ENCODE data around the gene ARRDC5. TPM values are rescaled to one million over a fixed set of nuclear protein-coding genes. Genes with fewer than 3 reads are reported as not detected.

ARRDC5 gene
- total RNA-seq, 1 experiment from 2014 or later, result not detected

- H3K79me1 ChIP-seq (ENCODE audit: insufficient read depth, low read depth, low read length, poor library complexity, severe bottlenecking), result no peaks in the 10 kb centered on the region
- H3K14ac ChIP-seq (ENCODE audit: insufficient read depth, low read length), result no peak overlapping the region
- no peaks in the 10 kb centered on the region for H3K27me3 ChIP-seq (ENCODE audit: insufficient read depth, low read length)
- no peak overlapping the region for H2BK12ac ChIP-seq (ENCODE audit: insufficient read length, low read depth, low read length)
- peaks cover 20% of the 10 kb centered on the region; the same call in 1 of the 2 replicates for H3K79me2 ChIP-seq (ENCODE audit: insufficient read depth, low read length)
- H2AFZ ChIP-seq (ENCODE audit: low read length), result no peak overlapping the region
- no peak overlapping the region for H2BK5ac ChIP-seq (ENCODE audit: insufficient read length, low read length)
- H3K9me3 ChIP-seq (ENCODE audit: control insufficient read depth, low read depth, low read length), result no peaks in the 10 kb centered on the region
- H4K5ac ChIP-seq (ENCODE audit: insufficient read length, low read depth, low read length), result no peak overlapping the region
- peaks cover 7% of the 10 kb centered on the region for H3K23me2 ChIP-seq (ENCODE audit: insufficient read length, low read depth, low read length, poor library complexity, severe bottlenecking)
- H4K91ac ChIP-seq (ENCODE audit: insufficient read length, low read depth, low read length), result no peak overlapping the region
- TF ChIP-seq CTCF (conservative IDR thresholded peaks at IDR 0.05), result no peak
- H2BK15ac ChIP-seq (ENCODE audit: low read depth, low read length), result no peak overlapping the region
- no peak overlapping the region for H3K4ac ChIP-seq (ENCODE audit: low read depth, low read length)
- Mint-ChIP-seq H3K27ac (peak overlapping the region; percentile 60 to 86 (median 70); a peak in 5 of 7 replicates), H3K9me3 (no peaks in the 10 kb centered on the region), H3K4me1 (peaks cover 25 to 28% of the 10 kb centered on the region in 2 experiments), H3K27me3 (ENCODE audit: low read depth) (no peaks in the 10 kb centered on the region), H3K36me3 (ENCODE audit: insufficient read depth in 1 of 3, low read depth in 3 of 3) (peaks cover 17 to 71% (median 57%) of the 10 kb centered on the region in 3 experiments; a peak in 6 of 7 replicates), H3K4me3 (no peak overlapping the region)
- no peak overlapping the region for H3K4me2 ChIP-seq (ENCODE audit: insufficient read depth, insufficient read length, low read length)
- no CpG with 5 or more reads among the region's 24 CpGs for WGBS (ENCODE audit: extremely low coverage, insufficient read length, low lambda C conversion rate)
- no peak overlapping the region for H3K18ac ChIP-seq (ENCODE audit: insufficient read length, low read depth, low read length)
- no peak overlapping the region for H3K23ac ChIP-seq (ENCODE audit: insufficient read length, low read depth, low read length)
- H3K27ac ChIP-seq (ENCODE audit: insufficient read length, low read depth, low read length), result no peak overlapping the region
- no peak overlapping the region for H2AK5ac ChIP-seq (ENCODE audit: insufficient read length, low read length)
- no peaks in the 10 kb centered on the region; the same call in 1 of the 2 replicates for H3K4me1 ChIP-seq (ENCODE audit: insufficient read depth, low read length)
- no peak for DNase-seq
- H2BK120ac ChIP-seq (ENCODE audit: low read depth, low read length, poor library complexity, severe bottlenecking), result no peak overlapping the region
- H3K9ac ChIP-seq (ENCODE audit: extremely low read depth, insufficient read length, low read length), result no peak overlapping the region
- H2BK20ac ChIP-seq (ENCODE audit: low read depth, low read length, poor library complexity, severe bottlenecking), result no peak overlapping the region
- H4K8ac ChIP-seq (replicated peaks; ENCODE audit: insufficient read length, low read depth, low read length), result no peak overlapping the region
- peaks cover 4% of the 10 kb centered on the region for H4K20me1 ChIP-seq (ENCODE audit: control insufficient read depth, insufficient read depth, insufficient read length)
- H3K56ac ChIP-seq (ENCODE audit: insufficient read length, low read depth, low read length), result no peak overlapping the region
- no peak overlapping the region for H3T11ph ChIP-seq (ENCODE audit: low read length)
These were observed 11.5 kb upstream of the ARRDC5 start for GRCh38 chr19:4913996-4914735.

All from H9 (cell line).